Central memory CD8-positive, alpha-beta T cell (primary cell): Measurements from ENCODE around the gene TMBIM1.

Experiments used
- ATAC-seq: fragments of 150-1000 bp; cut with Tn5 transposase; replicated peaks from 2 replicates; pipeline ENCODE4 v1.10.0; 2022; ENCODE audit warnings: mild to moderate bottlenecking, moderate FRiP score, moderate number of reproducible peaks; ENCODE audit not compliant: poor library complexity, severe bottlenecking; ENCODE audit errors: extremely low read depth
- DNase-seq, 2 donors: peaks; one replicate each; pipeline ENCODE4 v3.0.0; 2021; ENCODE audit warnings: low spot score in 2 of 2
- H3K27ac Mint-ChIP-seq: one replicate; pipeline ENCODE4 v1.8.0; 2022; ENCODE audit warnings: low read depth, mild to moderate bottlenecking, moderate library complexity, mixed read lengths
- H3K27me3 Mint-ChIP-seq: one replicate; pipeline ENCODE4 v1.8.0; 2022; ENCODE audit warnings: mixed read lengths
- H3K36me3 Mint-ChIP-seq: one replicate; pipeline ENCODE4 v1.8.0; 2022; ENCODE audit warnings: mild to moderate bottlenecking, moderate library complexity, mixed read lengths; ENCODE audit not compliant: insufficient read depth
- H3K4me1 Mint-ChIP-seq: one replicate; pipeline ENCODE4 v1.8.0; 2022; ENCODE audit warnings: mixed read lengths
- H3K4me3 Mint-ChIP-seq: one replicate; pipeline ENCODE4 v1.8.0; 2022; ENCODE audit warnings: mild to moderate bottlenecking, moderate library complexity, mixed read lengths
- H3K9me3 Mint-ChIP-seq: one replicate; pipeline ENCODE4 v1.8.0; 2022; ENCODE audit warnings: mixed read lengths

The TMBIM1 gene

GRCh38 chr2:218270721-218271486 lies 21.4 kb downstream of the TMBIM1 start:
- H3K36me3 Mint-ChIP-seq: peaks cover 38% of the 10 kb centered on the region
- ATAC-seq (no peak), DNase-seq (no peak)
- no peaks in the 10 kb centered on the region for H3K9me3 Mint-ChIP-seq
- H3K4me3 Mint-ChIP-seq: peak overlapping the region; percentile 86
- peaks cover 56% of the 10 kb centered on the region for H3K4me1 Mint-ChIP-seq
- H3K27me3 Mint-ChIP-seq: no peaks in the 10 kb centered on the region
- H3K27ac Mint-ChIP-seq: peak overlapping the region; percentile 87

GRCh38 chr2:218269900-218270720 lies 22.2 kb downstream of the TMBIM1 start, which contains the start of the genes AAMP and PNKD:
Gene AAMP (minus strand): TSS chr2:218270137. CDS start chr2:218270086, 51 bp downstream.
Gene PNKD (plus strand): TSS chr2:218270519. CDS start chr2:218270536, 17 bp downstream.
- Mint-ChIP-seq H3K27me3 (no peaks in the 10 kb centered on the region), H3K4me1 (peaks cover 64% of the 10 kb centered on the region), H3K36me3 (peaks cover 40% of the 10 kb centered on the region), H3K27ac (peak within 1 kb of the TSS; percentile 87), H3K4me3 (peak within 1 kb of the TSS; percentile 86), H3K9me3 (no peaks in the 10 kb centered on the region)
- DNase-seq (peak; percentile 100), ATAC-seq (peak; percentile 95)

GRCh38 chr2:218267259-218267658 lies 25.0 kb downstream of the TMBIM1 start:
- H3K9me3 Mint-ChIP-seq: no peaks in the 10 kb centered on the region
- peak overlapping the region; percentile 23 for H3K27ac Mint-ChIP-seq
- no peaks in the 10 kb centered on the region for H3K27me3 Mint-ChIP-seq
- peaks cover 27% of the 10 kb centered on the region for H3K36me3 Mint-ChIP-seq
- peak overlapping the region; percentile 40 for H3K4me3 Mint-ChIP-seq
- no peak for DNase-seq
- H3K4me1 Mint-ChIP-seq: peaks cover 71% of the 10 kb centered on the region
- no peak for ATAC-seq

- no peak overlapping the region for H3K4me3 Mint-ChIP-seq
- DNase-seq (no peak), ATAC-seq (no peak)
- peak overlapping the region; percentile 23 for H3K27ac Mint-ChIP-seq
- peaks cover 29% of the 10 kb centered on the region for H3K36me3 Mint-ChIP-seq
- H3K27me3 Mint-ChIP-seq: no peaks in the 10 kb centered on the region
- H3K9me3 Mint-ChIP-seq: no peaks in the 10 kb centered on the region
- peaks cover 63% of the 10 kb centered on the region for H3K4me1 Mint-ChIP-seq
Observed at GRCh38 chr2:218266316-218266979, 25.9 kb downstream of the TMBIM1 start.

- Mint-ChIP-seq H3K4me1 (peaks cover 55% of the 10 kb centered on the region), H3K4me3 (no peak overlapping the region), H3K36me3 (peaks cover 29% of the 10 kb centered on the region), H3K27ac (no peak overlapping the region), H3K27me3 (no peaks in the 10 kb centered on the region), H3K9me3 (no peaks in the 10 kb centered on the region)
- DNase-seq: no peak
- ATAC-seq: no peak
Observed at GRCh38 chr2:218265626-218266025, 26.7 kb downstream of the TMBIM1 start.

- peaks cover 49% of the 10 kb centered on the region for H3K4me1 Mint-ChIP-seq
- ATAC-seq (no peak), DNase-seq (no peak)
- no peaks in the 10 kb centered on the region for H3K9me3 Mint-ChIP-seq
- H3K27ac Mint-ChIP-seq: no peak overlapping the region
- no peak overlapping the region for H3K4me3 Mint-ChIP-seq
- H3K27me3 Mint-ChIP-seq: no peaks in the 10 kb centered on the region
- peaks cover 24% of the 10 kb centered on the region for H3K36me3 Mint-ChIP-seq
Observed at GRCh38 chr2:218264773-218265561, 27.3 kb downstream of the TMBIM1 start.

GRCh38 chr2:218263817-218264641 lies 28.3 kb downstream of the TMBIM1 start:
- Mint-ChIP-seq H3K36me3 (peaks cover 26% of the 10 kb centered on the region), H3K27me3 (no peaks in the 10 kb centered on the region), H3K9me3 (no peaks in the 10 kb centered on the region), H3K27ac (no peak overlapping the region), H3K4me1 (peaks cover 41% of the 10 kb centered on the region), H3K4me3 (no peak overlapping the region)
- no peak for ATAC-seq
- DNase-seq: no peak

GRCh38 chr2:218262631-218263586 lies 29.4 kb downstream of the TMBIM1 start:
- H3K27me3 Mint-ChIP-seq: no peaks in the 10 kb centered on the region
- peaks cover 41% of the 10 kb centered on the region for H3K4me1 Mint-ChIP-seq
- no peak overlapping the region for H3K27ac Mint-ChIP-seq
- H3K9me3 Mint-ChIP-seq: no peaks in the 10 kb centered on the region
- ATAC-seq: no peak
- no peak for DNase-seq
- no peak overlapping the region for H3K4me3 Mint-ChIP-seq
- H3K36me3 Mint-ChIP-seq: peaks cover 23% of the 10 kb centered on the region

GRCh38 chr2:218262237-218262600 lies 30.1 kb downstream of the TMBIM1 start:
- Mint-ChIP-seq H3K4me3 (no peak overlapping the region), H3K9me3 (no peaks in the 10 kb centered on the region), H3K36me3 (peaks cover 23% of the 10 kb centered on the region), H3K27me3 (no peaks in the 10 kb centered on the region), H3K27ac (no peak overlapping the region), H3K4me1 (peaks cover 41% of the 10 kb centered on the region)
- DNase-seq: no peak
- ATAC-seq: no peak

GRCh38 chr2:218261423-218262236 lies 30.7 kb downstream of the TMBIM1 start:
- Mint-ChIP-seq H3K27me3 (no peaks in the 10 kb centered on the region), H3K36me3 (peaks cover 27% of the 10 kb centered on the region)
- ATAC-seq: no peak

More at GRCh38 chr2:218261423-218262236, 30.7 kb downstream of the TMBIM1 start:
- no peak for DNase-seq
- no peak overlapping the region for H3K27ac Mint-ChIP-seq
- no peaks in the 10 kb centered on the region for H3K9me3 Mint-ChIP-seq
- peaks cover 36% of the 10 kb centered on the region for H3K4me1 Mint-ChIP-seq
- H3K4me3 Mint-ChIP-seq: no peak overlapping the region
